ENCODE measurements around the gene SUN3.
A peak's percentile ranks its signal among the peaks of the same experiment; 100 is the strongest.
"Not testable (repeated sequence)": the region's sequence is repeated elsewhere in the genome, so short reads cannot be mapped to it uniquely, and the experiment has no call there.

Gene SUN3

DNA sequence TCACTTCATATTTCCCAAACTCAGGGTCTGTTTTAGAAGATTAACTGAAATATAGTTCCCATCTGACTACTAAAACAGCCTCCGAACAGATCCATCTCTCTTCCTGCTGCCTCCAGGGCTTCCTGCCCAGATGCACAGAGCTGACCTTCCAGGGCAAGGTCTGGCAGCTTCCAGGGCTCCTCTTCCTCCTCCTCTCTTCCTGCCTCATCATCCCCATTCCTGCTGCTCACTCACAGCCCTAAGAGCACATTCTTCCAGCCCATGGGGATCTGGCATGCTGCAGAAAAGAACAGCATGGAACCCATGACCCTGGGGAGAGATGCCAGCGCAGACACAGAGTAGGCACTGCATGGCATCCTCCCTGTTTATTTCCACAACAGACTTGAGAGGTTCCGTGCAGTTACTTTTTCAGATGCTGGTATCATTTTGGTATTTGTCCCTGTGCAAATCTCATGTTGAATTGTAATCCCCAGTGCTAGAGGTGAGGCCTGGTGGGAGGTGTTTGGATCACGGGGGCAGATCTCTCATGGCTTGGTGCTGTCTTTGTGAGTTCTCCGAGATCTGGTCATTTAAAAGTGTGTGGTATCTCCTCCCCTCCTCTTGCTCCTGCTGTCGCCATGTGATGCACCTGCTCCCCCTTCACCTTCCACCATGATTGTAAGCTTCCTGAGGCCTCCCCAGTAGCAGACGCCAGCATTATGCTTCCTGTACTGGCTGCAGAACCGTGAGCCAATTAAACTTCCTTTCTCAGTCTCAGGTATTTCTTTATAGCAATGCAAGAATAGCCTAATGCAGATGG is 85.0 kb downstream of the SUN3 start:
- DNase-seq: no peak

DNA sequence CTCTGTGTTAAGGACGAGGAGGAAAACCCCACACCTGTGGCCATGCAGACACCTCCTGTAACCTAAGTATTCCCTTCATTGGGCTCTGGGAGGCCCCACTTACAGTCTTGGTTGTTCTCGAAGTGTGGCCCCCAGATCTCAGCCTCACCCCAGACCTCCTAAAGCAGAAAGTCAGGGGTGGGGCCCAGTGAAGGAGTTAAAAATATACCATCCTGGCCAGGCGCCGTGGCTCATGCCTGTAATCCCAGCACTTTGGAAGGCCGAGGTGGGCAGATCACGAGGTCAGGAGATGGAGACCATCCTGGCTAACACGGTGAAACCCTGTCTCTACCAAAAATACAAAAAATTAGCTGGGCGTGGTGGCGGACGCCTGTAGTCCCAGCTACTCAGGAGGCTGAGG is 86.3 kb downstream of the SUN3 start:
- DNase-seq: not testable (repeated sequence)

DNA sequence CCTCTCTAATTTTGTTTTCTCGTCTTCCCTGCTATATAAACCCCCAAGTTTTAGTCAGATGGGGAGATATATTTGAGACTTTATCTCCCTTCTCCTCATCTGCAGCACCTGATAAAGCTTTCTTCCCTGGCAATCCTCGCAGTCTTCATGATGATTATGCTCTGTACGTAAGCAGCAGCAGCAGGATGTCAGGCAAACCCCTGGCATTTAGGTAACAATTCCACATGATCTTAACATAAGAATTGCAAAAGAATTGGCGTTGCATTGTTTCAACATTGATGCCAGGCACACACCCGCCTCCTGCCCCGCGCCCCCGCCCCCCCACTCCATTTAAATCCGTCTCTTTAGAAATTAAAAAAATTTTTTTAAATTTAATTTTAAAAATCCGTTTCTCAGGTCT is 86.8 kb downstream of the SUN3 start:
- DNase-seq: no peak

DNA sequence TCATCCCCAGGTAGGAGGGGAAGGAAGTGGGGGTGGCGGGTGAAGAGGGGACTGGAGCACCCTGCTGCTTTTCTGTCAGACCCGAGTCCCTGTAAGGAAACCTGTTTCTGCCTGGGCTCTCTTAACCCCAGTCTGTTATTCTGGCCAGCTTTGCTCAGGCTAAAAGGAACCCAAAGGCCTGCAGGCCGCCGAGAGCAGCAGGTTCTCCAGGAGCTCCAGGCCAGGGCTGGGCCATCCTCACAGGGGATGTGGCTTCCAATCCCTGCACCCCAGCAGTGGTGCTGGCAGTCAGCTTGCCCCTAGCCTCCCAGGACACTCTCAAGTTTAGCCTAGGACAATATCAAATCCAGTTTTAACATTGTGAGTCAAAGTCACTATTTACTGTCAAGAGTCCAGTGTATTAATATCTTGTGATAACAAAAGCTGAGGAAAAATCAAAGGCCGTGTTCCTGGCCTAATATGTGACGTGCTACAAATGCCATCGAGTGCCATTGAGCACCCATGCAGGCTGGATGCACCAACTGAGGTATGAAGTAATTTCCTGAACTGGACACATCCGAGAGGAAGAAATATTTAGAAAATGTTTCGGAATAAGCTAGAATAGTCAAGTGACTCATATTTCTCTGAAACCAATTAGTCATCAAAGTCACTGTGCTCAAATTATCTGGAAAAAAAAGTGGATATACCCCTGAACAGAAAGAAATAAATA is 87.6 kb downstream of the SUN3 start:
- no peak for DNase-seq

DNA sequence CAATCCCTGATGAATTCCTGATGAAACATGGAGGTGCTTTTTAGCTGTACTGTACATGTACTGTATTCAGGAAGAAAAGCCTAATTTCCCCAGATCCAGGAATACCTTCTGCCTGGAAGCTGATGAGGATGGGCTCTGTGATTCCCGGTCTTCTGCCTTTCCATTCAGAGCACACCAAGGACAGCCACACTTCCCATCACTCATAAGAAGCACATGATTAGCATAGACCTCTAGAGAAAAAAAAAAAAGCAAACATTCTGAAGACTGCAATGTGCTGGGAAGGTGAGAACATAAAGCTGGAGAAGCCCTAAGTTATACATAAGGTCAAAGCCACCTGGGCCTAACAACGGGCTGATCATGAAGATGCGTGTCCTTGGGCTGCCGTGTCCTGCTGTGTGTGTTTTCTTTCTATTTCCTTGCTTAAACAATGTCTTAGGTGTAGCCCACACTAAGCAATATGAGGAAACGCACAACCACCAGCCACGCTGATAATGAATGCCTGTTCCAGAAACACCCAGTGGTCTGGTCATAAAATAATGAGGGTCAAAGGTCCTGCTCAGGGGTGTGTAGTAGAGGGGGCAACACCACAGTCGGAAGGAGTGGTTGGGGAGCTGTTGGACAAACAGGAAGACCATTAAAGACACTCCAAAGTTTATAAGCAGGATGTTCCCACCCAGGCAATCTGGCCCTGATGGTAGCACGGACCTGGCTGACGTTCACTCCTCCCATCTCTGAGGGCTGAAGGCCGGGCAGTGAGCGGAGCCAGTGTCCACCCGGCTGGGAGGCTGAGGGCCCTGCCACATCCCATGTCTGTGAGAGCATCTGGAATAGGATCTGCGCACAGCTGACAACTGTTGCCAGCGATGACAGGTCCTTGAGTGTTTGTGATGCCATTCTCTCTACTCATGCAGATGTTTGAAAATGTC is 88.6 kb downstream of the SUN3 start:
- no peak for DNase-seq

DNA sequence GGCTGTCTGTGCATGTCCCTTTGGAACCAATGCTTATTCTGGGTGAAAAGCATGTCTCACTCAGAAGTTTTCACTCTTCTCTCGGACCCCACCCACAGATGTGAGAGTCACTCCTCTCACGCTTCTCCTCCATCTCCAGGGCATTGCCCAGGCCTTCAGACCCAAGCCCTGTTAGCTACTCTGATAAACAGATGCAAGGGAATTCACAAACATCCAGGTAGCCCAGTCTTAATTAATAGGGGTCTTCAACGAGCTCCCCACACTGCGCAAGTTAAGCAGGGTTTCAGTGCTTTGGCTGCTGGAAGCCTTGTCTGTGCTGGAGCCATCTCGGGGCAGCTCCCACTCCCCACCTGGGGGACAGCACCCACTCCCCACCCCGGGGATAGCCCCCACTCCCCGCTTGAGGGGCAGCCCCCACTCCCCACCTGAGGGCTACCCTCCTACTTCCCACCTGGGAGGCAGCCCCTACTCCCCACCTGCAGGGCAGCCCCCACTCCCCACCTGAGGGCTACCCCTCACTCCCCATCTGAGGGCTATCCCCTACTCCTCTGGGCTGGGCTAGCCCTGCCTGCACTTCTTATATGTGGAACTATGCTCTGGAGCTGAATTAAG is 89.4 kb downstream of the SUN3 start:
- DNase-seq: no peak

DNA sequence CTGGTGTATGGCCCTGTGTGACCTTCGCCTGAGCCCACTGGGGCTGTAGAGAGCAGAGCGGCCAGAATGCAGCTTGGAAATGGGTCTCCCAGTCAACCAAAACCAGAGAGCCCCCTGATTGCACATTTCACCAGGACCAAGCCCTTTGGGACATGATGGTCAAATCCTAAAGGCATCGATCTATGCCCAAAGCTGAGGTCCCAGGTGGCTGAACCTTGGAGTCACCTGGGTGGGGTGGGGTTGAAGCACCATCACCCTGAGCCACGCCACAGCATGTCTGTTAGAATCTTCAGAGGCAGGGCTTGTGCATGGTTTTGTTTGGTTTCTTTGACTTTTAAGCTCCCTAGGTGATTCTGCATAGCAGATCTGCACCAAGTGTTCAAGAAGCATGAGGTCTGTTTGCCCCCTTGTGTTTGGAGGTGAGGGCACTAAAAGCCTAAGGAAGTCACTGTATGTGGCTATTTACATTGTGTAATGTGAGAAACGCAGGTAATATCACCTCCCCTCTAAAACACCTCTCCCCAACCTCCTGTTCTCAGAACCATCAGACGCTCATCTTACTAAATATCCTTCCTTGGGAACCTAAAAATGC is 90.2 kb downstream of the SUN3 start:
- peak in 1 of 2 experiments; percentile 25 for DNase-seq

DNA sequence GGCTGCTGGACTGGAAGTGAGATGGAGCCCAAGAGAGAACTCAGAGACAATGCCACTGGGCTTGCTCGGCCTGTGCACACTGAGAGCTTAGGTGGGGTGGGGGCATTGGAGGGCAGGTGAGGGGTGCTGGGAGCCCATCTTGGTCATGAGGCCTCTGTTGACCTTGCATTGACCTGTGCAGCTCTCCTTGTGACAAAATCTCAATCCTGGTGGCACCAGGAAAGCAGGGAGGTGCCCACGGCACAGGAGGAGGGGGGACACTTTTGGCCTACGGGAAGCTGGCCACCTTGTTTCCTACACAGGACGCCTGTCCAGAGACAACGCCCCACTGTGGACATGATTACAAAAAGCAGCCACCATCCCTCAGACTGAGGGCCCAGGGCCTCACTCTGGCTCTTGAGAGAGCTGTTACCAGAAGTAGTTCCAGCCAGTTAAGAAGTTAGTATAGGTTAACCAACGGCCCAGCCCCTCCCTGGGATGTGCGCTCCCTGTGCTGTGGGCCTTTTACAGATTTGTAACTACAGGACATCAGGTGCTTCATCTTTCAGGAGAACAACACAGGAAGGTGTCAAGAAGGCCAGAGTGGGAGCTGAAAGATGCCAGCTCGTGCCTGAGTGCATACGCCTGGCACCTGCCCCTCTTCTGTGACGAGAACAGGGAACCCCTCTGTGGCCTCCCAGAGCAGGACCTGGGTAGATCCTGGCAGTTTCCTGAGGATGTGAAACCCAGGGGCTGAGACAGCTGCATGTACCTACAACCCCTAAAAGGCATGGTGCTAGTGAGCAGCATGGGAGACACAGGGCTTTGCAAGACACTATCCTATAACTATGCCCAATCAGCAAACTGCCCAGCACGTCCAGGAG is 91.0 kb downstream of the SUN3 start:
- no peak for DNase-seq

Measured in NCI-H526 (cell line).